NT2/D1 (cell line): Measurements from ENCODE around the gene C20orf141.

Experiments
- SUZ12 ChIP-seq: IDR thresholded peaks from 2 replicates; pipeline ENCODE4 v1.6.1; 2011; ENCODE audit not compliant: insufficient read length, insufficient read depth; ENCODE audit errors: extremely low read depth
- YY1 ChIP-seq: IDR thresholded peaks from 2 replicates; pipeline ENCODE4 v1.6.1; 2011; ENCODE audit not compliant: insufficient read length, insufficient read depth
- ZNF274 ChIP-seq: IDR thresholded peaks from 2 replicates; pipeline ENCODE4 v1.6.1; 2011; ENCODE audit warnings: mild to moderate bottlenecking, low read depth, low read length

DNA sequence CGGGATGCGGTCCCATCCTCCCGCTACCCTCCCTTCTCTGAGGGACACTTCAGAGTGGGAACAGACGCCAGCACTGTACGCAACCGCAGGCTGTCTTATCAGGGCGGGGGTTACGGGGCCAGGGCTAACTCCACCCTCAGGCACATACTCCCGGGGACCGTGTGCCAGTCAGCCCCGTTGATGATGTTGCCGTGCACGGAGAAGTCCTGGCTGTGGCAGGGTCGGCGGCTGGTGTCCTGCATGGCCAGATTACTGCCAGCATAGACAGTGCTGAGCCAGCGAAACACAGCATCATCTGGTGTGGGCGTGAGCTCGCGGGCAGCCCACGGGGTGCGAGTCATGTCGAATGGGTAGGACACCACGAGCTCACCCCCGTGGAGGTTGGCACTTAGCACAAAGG, 19.3 kb upstream of the C20orf141 start:
- no peak for TF ChIP-seq SUZ12
- TF ChIP-seq YY1, result no peak
- no peak for TF ChIP-seq ZNF274
